Astrocyte (in vitro differentiated cells and primary cell): Measurements from ENCODE around the gene ZNF18.

ENCODE experiments used
- CTCF ChIP-seq: IDR thresholded peaks from 2 replicates; pipeline ENCODE4 v1.5.1; 2011; ENCODE audit warnings: low read depth, mild to moderate bottlenecking, inconsistent platforms, low read length, moderate library complexity; ENCODE audit not compliant: insufficient read depth
- EZH2 ChIP-seq: IDR thresholded peaks from 2 replicates; pipeline ENCODE4 v1.6.1; 2012; ENCODE audit warnings: mild to moderate bottlenecking, low read length, inconsistent platforms; ENCODE audit not compliant: insufficient read depth

DNA sequence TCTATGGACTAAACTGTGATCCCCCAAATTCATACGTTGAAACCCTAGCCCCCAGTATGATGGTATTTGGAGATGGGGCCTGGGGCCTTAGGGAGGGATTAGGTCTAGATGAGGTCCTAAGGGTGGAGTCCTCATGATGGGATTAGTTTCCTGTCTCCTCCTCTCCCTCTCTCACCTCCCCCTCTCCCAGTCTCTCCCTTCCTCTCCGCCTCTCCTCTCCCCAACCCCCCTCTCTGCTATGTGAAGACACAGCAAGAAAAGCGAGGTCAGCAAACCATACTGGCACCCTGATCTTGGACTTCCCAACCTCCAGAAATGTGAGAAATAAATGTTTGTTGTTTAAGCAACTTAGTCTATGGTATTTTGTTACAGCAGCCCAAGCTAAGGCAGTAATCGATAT is 15.4 kb downstream of the ZNF18 start:
- TF ChIP-seq CTCF (no peak), EZH2 (no peak)
